ENCODE results near the gene ASB13. TPM values are rescaled to one million over a fixed set of nuclear protein-coding genes. Genes with fewer than 3 reads are reported as not detected.

Gene ASB13, protein sequence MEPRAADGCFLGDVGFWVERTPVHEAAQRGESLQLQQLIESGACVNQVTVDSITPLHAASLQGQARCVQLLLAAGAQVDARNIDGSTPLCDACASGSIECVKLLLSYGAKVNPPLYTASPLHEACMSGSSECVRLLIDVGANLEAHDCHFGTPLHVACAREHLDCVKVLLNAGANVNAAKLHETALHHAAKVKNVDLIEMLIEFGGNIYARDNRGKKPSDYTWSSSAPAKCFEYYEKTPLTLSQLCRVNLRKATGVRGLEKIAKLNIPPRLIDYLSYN
- total RNA-seq (2014; rRNA removed; shearing (Covaris generic)), result 16.4 and 17.9 TPM in 2 replicates

DNA sequence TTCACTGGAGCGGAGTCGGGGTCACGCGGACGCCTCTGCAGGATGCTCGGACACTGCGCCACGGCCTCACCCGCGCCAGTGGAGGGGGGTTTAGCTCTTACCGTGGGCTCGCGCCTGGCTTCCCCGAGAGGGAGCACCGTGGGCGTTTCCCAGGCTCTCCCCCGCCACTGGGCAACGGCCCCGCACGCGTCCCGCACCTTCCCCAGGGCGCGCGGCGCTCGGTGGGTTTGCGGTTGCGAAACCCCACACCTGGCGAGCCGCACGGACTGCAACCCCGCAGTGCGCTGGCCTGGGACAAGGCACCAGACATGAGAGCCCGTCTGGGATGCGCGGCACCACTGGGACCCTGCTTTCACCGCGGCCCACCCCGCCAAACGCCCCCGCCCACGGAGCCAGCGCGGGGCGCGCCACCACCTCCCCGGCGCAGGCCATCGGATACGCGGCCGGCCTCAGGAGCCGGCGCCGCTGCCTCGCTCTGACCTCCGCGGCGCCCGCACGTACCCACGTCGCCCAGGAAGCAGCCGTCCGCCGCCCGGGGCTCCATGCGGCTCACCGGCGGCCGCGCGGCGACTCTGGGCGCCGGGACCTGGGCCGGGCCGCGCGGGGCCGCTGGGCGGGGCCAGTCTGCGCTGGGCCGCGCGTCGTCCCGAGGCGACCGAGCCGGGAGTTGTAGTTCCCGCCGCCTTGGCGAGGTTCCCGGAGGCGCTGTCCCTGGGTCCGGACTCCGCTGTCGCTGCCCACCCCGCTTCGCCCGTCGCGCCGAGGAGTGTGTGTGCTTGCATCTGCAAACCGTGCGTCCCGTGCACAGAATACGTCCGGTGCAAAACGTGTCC lies at the start of gene ASB13:
Gene ASB13 (minus strand): TSS at position 588 of the 833 bp plus-strand sequence. CDS start 44 bp downstream, at position 544.
- in situ Hi-C loops (cut with HindIII; ENCODE audit: low sequenced_read_pairs), result no loop called here
- peak; percentile 75 for DNase-seq (ENCODE audit: low spot score)

DNA sequence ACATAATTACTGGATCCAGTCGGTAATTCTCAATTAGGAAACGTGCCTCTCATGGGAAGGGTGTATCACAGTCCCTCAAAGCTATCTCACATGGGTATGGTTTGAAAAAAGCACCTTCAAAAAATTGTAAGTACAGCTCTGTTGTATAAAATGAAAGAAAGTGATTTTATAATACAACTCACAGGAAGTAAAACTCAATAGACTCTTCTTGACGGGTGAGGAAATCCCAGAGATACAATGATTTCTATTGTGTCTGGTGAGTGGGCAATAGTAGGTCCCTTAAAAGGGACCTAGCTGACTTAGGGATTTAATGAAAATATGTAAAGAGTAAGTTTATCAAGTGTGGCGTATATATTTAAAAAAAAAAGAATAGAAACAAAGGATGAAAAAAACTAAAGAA lies 45.2 kb upstream of the ASB13 start:
- DNase-seq (ENCODE audit: low spot score), result no peak
- in situ Hi-C loops (cut with HindIII; ENCODE audit: low sequenced_read_pairs), result no loop called here

DNA sequence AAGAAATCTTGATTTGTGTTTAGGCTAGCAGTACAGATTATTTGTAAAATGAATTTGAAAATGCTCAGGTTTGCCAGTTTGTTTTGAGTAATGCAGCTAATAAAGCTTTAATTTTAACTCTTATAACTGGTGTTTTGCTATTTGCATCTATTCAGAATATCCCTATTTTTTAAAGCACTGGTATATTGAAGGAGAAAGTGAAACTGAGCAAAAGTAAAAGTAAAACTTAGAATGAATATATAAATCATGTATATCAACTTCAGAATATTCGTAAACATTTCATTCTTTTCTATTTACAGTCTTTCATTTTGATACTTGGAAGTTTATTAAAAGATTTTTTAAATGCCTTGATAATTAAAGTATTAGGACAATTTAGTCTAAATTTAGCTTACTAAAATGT lies 44.5 kb upstream of the ASB13 start:
- no peak for DNase-seq (ENCODE audit: low spot score)
- in situ Hi-C loops (cut with HindIII; ENCODE audit: low sequenced_read_pairs), result no loop called here

DNA sequence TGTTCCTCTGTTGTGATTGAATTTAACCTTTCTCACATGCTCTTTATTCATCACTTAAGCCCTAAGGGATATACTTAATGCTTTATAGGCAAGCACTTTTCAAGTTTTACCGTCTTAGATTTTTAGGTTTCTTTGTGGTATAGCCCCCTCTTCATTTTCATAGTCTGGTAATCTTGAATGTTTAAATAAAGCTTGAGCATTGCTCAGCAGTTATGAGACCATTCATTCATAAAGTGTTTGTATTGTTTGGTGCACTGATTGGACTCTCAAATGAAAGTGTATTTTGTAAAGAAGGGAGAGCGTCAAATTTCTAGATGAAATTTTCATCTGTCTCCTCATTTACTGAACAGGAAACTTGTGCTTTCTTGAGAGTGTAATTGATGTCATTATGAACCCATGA lies 43.5 kb upstream of the ASB13 start:
- in situ Hi-C loops (cut with HindIII; ENCODE audit: low sequenced_read_pairs), result no loop called here

DNA sequence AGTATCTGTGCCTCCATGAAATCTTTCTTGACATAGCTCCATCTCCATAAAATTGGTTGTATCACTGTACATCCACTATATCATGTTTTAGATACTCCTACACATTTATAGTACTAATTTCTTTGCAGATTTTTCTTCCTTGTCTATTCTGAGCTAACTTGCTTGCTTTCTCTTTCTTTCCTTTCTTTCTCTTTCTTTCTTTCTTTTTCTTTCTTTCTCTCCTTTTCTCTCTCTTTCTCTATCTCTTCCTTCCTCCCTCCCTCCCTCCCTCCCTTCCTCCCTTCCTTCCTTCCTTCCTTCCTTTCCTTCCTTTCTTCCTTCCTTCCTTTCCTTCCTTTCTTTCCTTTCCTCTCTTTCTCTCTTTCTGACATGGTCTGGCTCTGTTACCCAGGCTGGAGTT lies 42.0 kb upstream of the ASB13 start:
- in situ Hi-C loops (cut with HindIII; ENCODE audit: low sequenced_read_pairs), result no loop called here
- DNase-seq (ENCODE audit: low spot score), result no peak

More for the DNA sequence above, 43.5 kb upstream of the ASB13 start:
- DNase-seq (ENCODE audit: low spot score), result no peak

DNA sequence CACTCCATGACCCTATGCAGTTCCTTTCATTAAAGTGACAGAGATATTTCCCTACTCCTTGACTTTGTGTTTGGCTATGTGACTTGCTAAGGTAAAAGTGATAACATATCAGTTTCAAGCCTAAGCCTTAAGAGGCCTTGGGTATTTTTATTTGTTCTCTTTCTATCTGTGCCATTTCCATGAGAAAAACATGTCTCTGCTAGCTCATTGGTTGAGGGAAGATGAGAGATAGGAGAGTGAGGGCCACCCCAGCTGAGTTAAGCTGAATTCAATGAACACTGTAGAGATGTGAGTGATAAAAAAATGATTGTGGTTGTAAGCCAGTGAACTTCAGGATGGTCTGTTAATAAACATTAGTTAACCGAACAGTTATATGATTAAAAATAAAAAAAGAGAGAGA lies 31.7 kb upstream of the ASB13 start:
- in situ Hi-C loops (cut with HindIII; ENCODE audit: low sequenced_read_pairs), result no loop called here
- DNase-seq (ENCODE audit: low spot score), result no peak

DNA sequence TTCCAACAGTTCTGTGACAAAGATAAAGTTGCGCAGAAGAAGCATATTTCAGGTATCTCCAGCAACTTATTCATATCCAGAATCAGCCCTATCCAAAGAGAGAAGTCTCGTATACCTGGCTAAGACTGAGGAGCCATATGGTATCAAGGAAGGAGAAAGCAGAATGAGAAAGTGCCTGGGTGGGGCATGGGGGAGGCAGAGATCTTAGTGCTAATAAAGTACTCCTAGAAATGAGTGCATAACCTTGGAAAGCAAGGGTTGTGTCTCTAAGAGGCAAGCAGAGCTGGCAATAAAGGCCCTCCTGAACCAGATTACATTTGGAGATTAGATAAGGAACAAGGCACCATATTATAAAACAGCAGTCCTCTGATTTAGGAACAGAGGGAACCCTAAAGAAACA lies 30.9 kb upstream of the ASB13 start:
- in situ Hi-C loops (cut with HindIII; ENCODE audit: low sequenced_read_pairs), result no loop called here
- DNase-seq (ENCODE audit: low spot score), result no peak

DNA sequence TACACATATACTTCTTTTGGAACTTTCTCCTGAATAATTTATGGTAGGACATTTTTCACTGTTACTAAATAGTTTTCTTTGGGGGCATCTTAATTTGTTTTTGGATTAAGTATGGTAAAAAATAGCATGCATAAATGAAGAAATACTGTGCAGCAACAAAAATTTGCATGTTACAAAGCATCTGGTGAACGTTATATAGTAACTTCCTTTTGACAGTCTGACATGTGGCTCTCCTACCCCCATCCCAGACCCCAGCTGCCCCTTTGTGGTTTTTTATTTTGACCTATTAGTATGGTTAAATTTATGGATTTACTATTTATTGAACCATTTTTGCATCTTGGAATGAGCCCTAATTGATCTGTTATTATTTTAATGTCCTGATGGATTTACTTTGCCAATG lies 28.2 kb upstream of the ASB13 start:
- in situ Hi-C loops (cut with HindIII; ENCODE audit: low sequenced_read_pairs), result no loop called here
- DNase-seq (ENCODE audit: low spot score), result no peak

DNA sequence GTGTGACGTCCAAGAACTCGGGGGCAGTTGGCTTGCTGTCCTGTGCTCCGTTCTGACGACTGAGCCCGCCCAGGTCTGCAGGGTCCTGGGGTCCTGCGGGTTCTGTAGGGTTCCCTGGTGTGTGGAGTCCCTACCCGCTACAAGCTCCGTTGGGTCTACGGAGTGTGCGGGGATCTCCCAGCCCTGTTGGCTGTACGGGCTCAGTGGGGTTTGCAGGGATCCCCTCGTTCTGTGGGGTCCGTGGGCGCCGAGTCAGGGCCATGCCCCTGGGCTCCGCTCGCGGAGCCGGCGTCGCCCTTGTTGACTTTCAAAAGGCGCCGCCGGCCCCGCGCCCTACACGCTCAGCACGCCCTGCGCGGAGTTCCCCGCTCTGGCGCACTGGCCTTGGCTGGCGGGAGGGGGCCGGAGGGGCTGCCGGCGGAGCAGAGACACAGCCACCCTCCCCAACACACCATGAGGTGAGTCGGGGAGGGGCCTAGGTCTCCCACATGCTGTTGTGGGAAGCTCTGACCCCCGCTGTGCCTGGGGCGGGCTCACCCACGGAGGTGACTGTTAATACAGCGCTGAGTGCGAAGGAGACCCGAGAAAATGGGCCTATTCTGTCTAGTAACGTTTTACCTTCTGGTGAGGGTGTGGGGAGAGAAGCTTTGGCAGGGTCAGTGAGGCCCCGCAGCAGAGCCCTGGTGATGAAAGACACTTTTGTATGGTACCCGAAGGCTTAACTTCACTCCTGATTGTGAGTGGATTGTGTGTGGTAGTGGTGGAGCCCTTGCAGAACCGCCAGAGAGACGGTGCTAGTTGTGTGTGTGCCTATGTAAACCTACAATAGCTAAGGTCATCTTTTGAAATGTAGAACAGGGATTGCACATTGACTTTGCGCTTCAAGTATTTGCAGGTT lies 26.3 kb upstream of the ASB13 start:
- peak; percentile 24 for DNase-seq (ENCODE audit: low spot score)
- in situ Hi-C loops (cut with HindIII; ENCODE audit: low sequenced_read_pairs), result no loop called here

DNA sequence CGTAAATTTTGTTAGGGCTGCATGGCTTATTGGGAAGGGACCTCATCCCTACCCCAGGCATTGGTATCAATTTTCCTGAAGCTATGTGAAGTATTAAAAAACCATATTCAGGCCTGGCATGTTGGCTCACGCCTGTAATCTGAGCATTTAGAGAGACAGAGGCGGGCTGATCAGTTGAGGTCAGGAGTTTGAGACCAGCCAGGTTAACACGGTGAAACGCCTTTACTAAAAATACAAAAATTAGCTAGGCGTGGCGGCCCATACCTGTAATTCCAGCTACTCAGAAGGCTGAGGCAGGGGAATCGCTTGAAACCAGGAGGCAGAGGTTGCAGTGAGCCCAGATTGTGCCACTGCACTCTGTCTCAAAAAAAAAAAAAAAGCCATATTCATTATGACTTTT lies 25.4 kb upstream of the ASB13 start:
- in situ Hi-C loops (cut with HindIII; ENCODE audit: low sequenced_read_pairs), result no loop called here
- no peak for DNase-seq (ENCODE audit: low spot score)

DNA sequence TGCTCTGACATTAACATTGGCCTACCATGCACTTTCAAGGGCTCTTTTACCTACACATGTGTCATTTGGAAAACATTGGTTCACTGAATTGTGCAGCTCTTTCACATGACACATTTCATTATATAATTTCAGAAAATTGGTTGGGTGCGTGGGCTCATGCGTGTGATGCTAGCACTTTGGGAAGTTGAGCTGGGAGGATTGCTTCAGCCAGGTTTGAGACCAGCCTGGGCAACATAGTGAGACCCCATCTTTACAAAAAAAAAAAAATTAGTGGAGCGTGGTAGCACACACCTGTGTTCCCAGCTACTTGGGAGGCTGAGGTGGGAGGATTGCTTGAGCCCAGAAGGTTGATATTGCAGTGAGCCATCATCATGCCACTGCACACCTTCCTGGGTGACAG lies 22.2 kb upstream of the ASB13 start:
- DNase-seq (ENCODE audit: low spot score), result no peak
- in situ Hi-C loops (cut with HindIII; ENCODE audit: low sequenced_read_pairs), result no loop called here

DNA sequence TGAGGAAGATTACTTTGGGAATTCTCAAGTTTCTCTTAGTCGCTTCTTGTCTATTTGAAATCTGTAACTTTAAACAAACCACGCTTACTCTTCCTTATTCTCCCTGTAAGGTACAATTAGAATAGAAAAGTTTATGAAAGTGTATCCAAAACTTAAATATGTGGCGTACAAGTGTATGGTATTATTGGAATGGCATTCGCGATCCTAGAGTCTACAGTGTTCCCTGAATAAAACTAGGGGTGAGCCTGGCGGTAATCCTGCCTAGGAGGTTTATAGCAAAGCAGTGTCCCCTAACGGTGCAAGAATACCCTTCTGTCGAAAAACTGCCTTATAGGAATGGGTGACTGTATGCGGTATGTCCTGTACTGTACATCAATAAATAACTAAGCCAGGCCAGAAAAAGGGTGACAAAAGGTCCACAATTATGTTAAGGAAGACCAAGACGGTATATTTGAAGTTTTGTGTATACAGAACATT lies 19.4 kb upstream of the ASB13 start:
- no peak for DNase-seq (ENCODE audit: low spot score)
- in situ Hi-C loops (cut with HindIII; ENCODE audit: low sequenced_read_pairs), result no loop called here

DNA sequence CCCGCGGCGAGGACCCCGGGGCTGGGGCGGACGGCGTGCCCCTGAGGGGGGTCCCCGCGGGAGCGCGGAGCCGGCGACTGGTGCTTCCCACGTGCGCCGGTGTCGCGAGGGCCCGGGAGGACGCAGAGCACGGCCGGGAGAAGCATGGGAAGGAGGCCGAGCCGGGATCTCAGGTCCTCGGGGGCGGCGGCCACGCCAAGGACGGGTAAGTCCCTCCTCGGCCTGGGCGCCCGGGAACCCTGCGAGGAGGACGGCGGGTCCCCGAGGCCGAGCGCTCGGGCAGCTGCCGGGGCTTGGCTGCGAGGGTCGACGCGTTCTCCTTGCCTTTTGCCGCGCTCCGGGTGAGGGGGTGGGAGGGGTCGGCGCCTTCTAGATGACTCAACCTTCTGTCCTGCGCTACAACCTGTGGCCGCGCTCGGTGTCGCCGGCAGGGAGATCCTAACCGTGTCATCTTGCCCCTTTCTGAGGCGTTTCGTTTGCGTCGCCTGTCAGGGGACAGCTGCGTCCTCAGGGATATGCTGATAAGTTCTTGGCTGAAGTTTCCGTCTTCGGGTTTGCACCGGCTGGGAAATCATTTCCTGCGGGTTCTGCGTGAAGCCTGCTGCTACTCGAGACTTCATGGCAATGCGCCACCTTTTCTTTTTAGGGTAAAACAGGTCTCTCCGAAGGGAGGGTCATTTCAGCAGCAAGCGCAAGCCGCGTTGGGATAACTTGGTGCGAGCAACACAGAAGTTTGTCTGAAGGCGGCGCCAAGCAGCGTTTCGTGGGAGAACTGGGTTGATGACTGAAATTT lies 18.8 kb upstream of the ASB13 start:
- in situ Hi-C loops (cut with HindIII; ENCODE audit: low sequenced_read_pairs), result no loop called here
- peak; percentile 64 for DNase-seq (ENCODE audit: low spot score)

DNA sequence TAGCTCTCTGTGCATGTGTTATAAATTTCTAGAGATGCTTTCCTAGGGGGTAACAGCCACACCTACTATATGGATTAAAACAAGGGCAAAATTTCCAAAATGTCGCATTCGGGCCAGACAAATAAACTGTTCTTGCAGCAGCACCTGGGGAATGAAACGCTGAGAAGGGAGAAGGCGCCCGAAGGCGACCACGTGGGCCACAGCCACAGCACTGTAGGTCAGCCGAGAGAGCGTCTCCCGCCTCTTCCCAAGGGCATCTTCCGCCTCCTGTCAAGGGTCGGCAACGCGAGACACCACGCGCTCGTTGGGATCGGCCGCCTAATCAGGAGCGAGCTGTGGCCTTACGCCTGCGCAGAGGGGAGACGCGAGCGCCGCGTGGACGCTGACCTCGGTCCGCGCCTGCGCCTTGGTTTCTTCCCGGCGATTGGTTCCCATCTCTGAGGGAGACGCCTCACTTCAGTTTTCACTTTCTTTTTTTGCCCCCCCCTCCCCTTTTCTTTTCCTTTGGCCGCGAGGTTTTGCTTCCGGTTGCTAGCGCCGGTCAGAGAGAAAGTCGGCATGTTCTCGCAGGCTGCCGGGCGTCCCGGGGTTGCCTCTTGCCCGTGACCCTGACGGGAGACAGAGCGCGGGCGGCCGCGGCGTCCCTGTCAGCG lies 18.0 kb upstream of the ASB13 start, which contains the start of gene TASOR2:
Gene TASOR2 (plus strand): TSS at position 521 of the 653 bp plus-strand sequence. CDS start 35,805 bp downstream, outside the sequence.
- in situ Hi-C loops (cut with HindIII; ENCODE audit: low sequenced_read_pairs), result no loop called here
- DNase-seq (ENCODE audit: low spot score), result peak; percentile 97

DNA sequence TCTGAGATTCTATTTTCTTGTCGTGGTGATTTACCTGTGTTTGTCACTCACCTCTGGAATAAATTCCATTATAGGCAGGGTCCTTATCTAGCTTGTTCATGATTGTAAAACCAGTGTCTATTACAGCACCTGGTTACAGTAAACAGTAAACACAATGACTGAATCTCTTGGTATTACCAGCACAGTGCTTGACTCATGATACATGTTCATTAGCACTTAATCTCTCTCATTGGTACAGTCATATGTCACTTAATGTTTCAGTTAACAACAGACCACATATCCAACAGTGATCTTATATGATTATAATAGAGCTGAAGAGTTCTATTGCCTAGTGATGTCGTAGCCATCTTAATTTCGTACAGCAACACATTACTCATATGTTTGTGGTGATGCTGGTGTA lies 16.7 kb upstream of the ASB13 start:
- in situ Hi-C loops (cut with HindIII; ENCODE audit: low sequenced_read_pairs), result no loop called here
- no peak for DNase-seq (ENCODE audit: low spot score)

DNA sequence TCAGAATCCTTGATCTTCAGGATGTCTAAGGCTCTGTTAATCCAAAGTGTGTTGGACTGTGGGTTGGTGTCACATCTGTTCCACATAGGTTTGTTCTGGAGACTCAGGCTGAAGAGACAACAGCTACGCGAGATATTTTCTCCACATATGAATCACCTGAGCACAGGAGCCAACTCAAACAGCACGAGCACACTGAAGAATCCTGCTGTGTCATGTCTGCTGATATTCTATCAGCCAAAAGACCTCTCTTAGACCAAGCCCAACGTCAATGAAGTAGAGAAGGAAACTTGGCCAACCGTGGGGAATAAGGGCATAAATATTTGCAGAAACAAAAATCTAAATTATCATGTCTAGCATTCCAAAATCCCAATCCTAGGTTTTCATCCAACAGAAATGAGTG lies 15.5 kb upstream of the ASB13 start:
- DNase-seq (ENCODE audit: low spot score), result no peak
- in situ Hi-C loops (cut with HindIII; ENCODE audit: low sequenced_read_pairs), result no loop called here

DNA sequence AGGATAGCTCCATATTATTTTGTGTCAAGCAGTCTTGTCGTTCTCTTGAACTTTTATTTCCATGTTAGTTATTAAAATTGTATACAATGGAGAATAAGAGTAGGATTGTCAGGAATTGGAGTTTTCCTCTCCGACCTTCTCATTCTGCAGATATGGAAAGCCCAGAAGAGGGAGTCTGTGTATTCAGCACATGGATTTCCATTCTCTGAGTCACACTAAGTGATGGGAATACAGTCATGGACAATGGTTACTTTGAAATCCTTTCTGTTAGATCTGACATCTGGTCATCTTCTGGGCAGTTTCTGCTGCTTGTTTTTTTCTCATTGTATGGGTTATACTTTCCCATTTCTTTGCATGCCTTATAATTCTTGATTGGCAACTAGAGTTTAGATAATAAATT lies 13.2 kb upstream of the ASB13 start:
- in situ Hi-C loops (cut with HindIII; ENCODE audit: low sequenced_read_pairs), result no loop called here
- DNase-seq (ENCODE audit: low spot score), result no peak

DNA sequence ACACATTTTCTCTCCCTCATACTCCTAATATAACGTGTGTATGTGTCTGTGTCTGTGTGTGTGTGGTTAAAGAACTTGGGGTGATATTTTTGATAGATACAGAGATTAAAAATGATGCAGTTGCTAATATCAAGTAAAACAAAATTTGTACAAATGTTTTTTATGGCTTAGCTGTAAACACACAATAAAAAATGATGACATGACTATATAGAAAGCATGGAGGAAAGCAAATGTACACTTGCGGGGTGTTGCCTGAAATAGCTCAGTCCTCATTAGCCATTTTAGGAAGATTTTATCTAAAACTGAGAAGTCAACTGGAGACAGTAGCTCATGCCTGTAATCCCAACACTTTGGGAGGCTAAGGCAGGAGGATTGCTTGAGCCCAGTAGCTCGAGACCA lies 12.6 kb upstream of the ASB13 start:
- in situ Hi-C loops (cut with HindIII; ENCODE audit: low sequenced_read_pairs), result no loop called here
- no peak for DNase-seq (ENCODE audit: low spot score)

Data from G401 (cell line).